HEK293 (cell line): ENCODE results near the gene C5AR2.

Experiments
- CTCF ChIA-PET: fragments of 350-600 bp; formaldehyde crosslinking; extraction: SDS; loops from one replicate; lab custom pipeline; 2021; ENCODE audit warnings: antibody characterized with exemption; lab: Yijun Ruan, JAX
- POLR2A ChIA-PET: fragments of 300-600 bp; formaldehyde crosslinking; extraction: SDS; loops from one replicate; lab custom pipeline; 2020; ENCODE audit warnings: antibody characterized with exemption, inconsistent platforms; lab: Yijun Ruan, JAX
- H3K27ac ChIP-seq: fragments of 200-500 bp; sonication (Bioruptor generic); 2 replicates; pipeline ENCODE4 v1.5.1; 2014; ENCODE audit warnings: low read depth, low read length, control low read depth, inconsistent platforms; ENCODE audit errors: extremely low read depth
- H3K36me3 ChIP-seq, 2 experiments: fragments of 200-500 bp in 1 of 2; sonication (Bioruptor generic) in 1 of 2; 1 replicate in 1 of 2; 2 replicates in 1 of 2; pipeline ENCODE4 v1.5.1; 2014 to 2017; ENCODE audit warnings: inconsistent platforms in 2 of 2, low read length in 2 of 2; ENCODE audit not compliant: control insufficient read depth in 2 of 2, insufficient read depth in 1 of 2
- H3K4me1 ChIP-seq: fragments of 200-500 bp; sonication (Bioruptor generic); 2 replicates; pipeline ENCODE4 v1.5.1; 2014; ENCODE audit warnings: mild to moderate bottlenecking, low read length, inconsistent platforms; ENCODE audit not compliant: control insufficient read depth, insufficient read depth
- H3K4me3 ChIP-seq: 2 replicates; pipeline ENCODE4 v1.5.1; 2011; ENCODE audit warnings: low read depth, mild to moderate bottlenecking, control low read depth, low read length, moderate library complexity
- H3K9me3 ChIP-seq: fragments of 200-500 bp; sonication (Bioruptor generic); 2 replicates; pipeline ENCODE4 v1.5.1; 2014; ENCODE audit warnings: low read depth, low read length, inconsistent platforms; ENCODE audit not compliant: control insufficient read depth, insufficient read depth
- EGR2 ChIP-seq: fragments of 450-650 bp; formaldehyde crosslinking; IDR thresholded peaks from 2 replicates; pipeline ENCODE4 v1.5.1; 2016; ENCODE audit warnings: low read depth, missing biosample characterization, missing genetic modification characterization
- GLIS1 ChIP-seq: fragments of 450-650 bp; formaldehyde crosslinking; IDR thresholded peaks from 2 replicates; pipeline ENCODE4 v1.5.1; 2016; ENCODE audit warnings: missing biosample characterization, missing genetic modification characterization
- HOXC10 ChIP-seq: sonication (generic); formaldehyde crosslinking; IDR thresholded peaks from 2 replicates; pipeline ENCODE4 v1.8.1; 2023; ENCODE audit warnings: mild to moderate bottlenecking, missing genetic modification reagents
- KLF17 ChIP-seq: fragments of 450-650 bp; formaldehyde crosslinking; IDR thresholded peaks from 2 replicates; pipeline ENCODE4 v1.5.1; 2016; ENCODE audit warnings: missing biosample characterization, missing genetic modification characterization
- KLF8 ChIP-seq: fragments of 450-650 bp; formaldehyde crosslinking; IDR thresholded peaks from 2 replicates; pipeline ENCODE4 v1.5.1; 2016; ENCODE audit warnings: missing biosample characterization, missing genetic modification characterization
- OSR2 ChIP-seq: fragments of 450-650 bp; formaldehyde crosslinking; IDR thresholded peaks from 2 replicates; pipeline ENCODE4 v1.5.1; 2016; ENCODE audit warnings: missing biosample characterization, missing genetic modification characterization
- YY1 ChIP-seq: fragments of 450-650 bp; formaldehyde crosslinking; IDR thresholded peaks from 2 replicates; pipeline ENCODE4 v1.5.1; 2018; ENCODE audit warnings: missing biosample characterization, missing genetic modification characterization
- ZEB2 ChIP-seq: fragments of 450-650 bp; formaldehyde crosslinking; IDR thresholded peaks from 2 replicates; pipeline ENCODE4 v1.5.1; 2016; ENCODE audit warnings: missing biosample characterization, missing genetic modification characterization
- ZNF112 ChIP-seq: fragments of 450-650 bp; formaldehyde crosslinking; IDR thresholded peaks from 2 replicates; pipeline ENCODE4 v1.5.0; 2017; ENCODE audit warnings: missing biosample characterization, missing genetic modification characterization
- ZNF24 ChIP-seq: fragments of 450-650 bp; formaldehyde crosslinking; IDR thresholded peaks from 2 replicates; pipeline ENCODE4 v1.5.1; 2016; ENCODE audit warnings: missing biosample characterization, missing genetic modification characterization
- ZNF280D ChIP-seq: fragments of 450-650 bp; formaldehyde crosslinking; IDR thresholded peaks from 2 replicates; pipeline ENCODE4 v1.5.1; 2016; ENCODE audit warnings: missing biosample characterization, missing genetic modification characterization
- ZNF548 ChIP-seq: fragments of 450-650 bp; formaldehyde crosslinking; IDR thresholded peaks from 2 replicates; pipeline ENCODE4 v1.5.1; 2016; ENCODE audit warnings: missing biosample characterization, missing genetic modification characterization
- ZNF549 ChIP-seq: fragments of 450-650 bp; IDR thresholded peaks from 2 replicates; pipeline ENCODE4 v1.5.1; 2018; ENCODE audit warnings: missing biosample characterization, missing genetic modification characterization, mild to moderate bottlenecking, inconsistent platforms, moderate library complexity
- ZNF560 ChIP-seq: fragments of 450-650 bp; formaldehyde crosslinking; IDR thresholded peaks from 2 replicates; pipeline ENCODE4 v1.5.1; 2017; ENCODE audit warnings: missing biosample characterization, missing genetic modification characterization, borderline replicate concordance
- ZNF623 ChIP-seq: fragments of 450-650 bp; formaldehyde crosslinking; IDR thresholded peaks from 2 replicates; pipeline ENCODE4 v1.5.1; 2016; ENCODE audit warnings: missing biosample characterization, missing genetic modification characterization
- ZNF658 ChIP-seq: fragments of 450-650 bp; formaldehyde crosslinking; IDR thresholded peaks from 2 replicates; pipeline ENCODE4; 2016; ENCODE audit warnings: missing biosample characterization, missing genetic modification characterization
- ZNF692 ChIP-seq: fragments of 450-650 bp; formaldehyde crosslinking; IDR thresholded peaks from 2 replicates; pipeline ENCODE4 v1.5.1; 2016; ENCODE audit warnings: missing biosample characterization, missing genetic modification characterization
- ZNF777 ChIP-seq: fragments of 450-650 bp; formaldehyde crosslinking; IDR thresholded peaks from 2 replicates; pipeline ENCODE4 v1.5.1; 2017; ENCODE audit warnings: missing biosample characterization, missing genetic modification characterization, borderline replicate concordance
- ZNF791 ChIP-seq: fragments of 450-650 bp; formaldehyde crosslinking; IDR thresholded peaks from 2 replicates; pipeline ENCODE4 v1.5.1; 2016; ENCODE audit warnings: missing biosample characterization, missing genetic modification characterization
- ZSCAN23 ChIP-seq: fragments of 450-650 bp; formaldehyde crosslinking; IDR thresholded peaks from 2 replicates; pipeline ENCODE4 v1.5.1; 2016; ENCODE audit warnings: missing biosample characterization, missing genetic modification characterization
- TF ChIP-seq, protein P1 (sequence below): sonication (generic); formaldehyde crosslinking; IDR thresholded peaks from 2 replicates; pipeline ENCODE4 v1.8.1; 2022; ENCODE audit warnings: mild to moderate bottlenecking, moderate library complexity, missing genetic modification reagents
- TF ChIP-seq, protein P2 (sequence below): fragments of 450-650 bp; formaldehyde crosslinking; IDR thresholded peaks from 2 replicates; pipeline ENCODE4 v1.5.1; 2016; ENCODE audit warnings: missing biosample characterization, missing genetic modification characterization
- TF ChIP-seq, protein P3 (sequence below): fragments of 450-650 bp; formaldehyde crosslinking; IDR thresholded peaks from 2 replicates; pipeline ENCODE4 v1.5.1; 2016; ENCODE audit warnings: missing biosample characterization, missing genetic modification characterization, borderline replicate concordance

C5AR2 gene

DNA sequence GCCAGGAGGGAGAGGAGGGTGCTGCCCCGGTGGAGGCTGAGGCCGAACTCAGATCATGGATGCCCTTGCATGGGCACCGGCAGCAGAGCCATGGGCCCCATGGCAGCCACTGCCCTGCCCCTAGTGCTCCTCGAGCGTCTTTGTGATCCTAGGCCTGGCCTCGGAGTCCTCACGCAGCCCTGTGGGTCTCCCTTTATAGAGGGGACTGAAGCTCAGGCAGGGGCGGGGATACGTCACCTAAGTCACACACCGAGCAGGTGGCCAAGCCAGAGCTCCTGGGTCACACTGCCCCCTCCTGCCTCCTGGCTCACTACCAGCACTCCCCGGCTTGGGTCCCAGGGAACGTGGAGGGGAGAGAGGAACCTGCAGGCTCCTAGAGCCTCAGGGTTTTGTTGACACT lies 45.8 kb downstream of the C5AR2 start:
- Histone ChIP-seq H3K36me3 (peaks cover 17 to 89% of the 10 kb centered on the region in 2 experiments), H3K27ac (no peak overlapping the region), H3K9me3 (no peaks in the 10 kb centered on the region), H3K4me1 (no peaks in the 10 kb centered on the region), H3K4me3 (no peak overlapping the region)
- POLR2A ChIA-PET, result interaction anchor here (1.5 kb wide), 1 partner anchor 29 kb away, joined by 4 read pairs; the partner anchor contains the start of gene DHX34
- TF ChIP-seq ZNF658 (tag by site-specific recombination), result no peak
- no peak for TF ChIP-seq YY1 (tag by site-specific recombination)
- TF ChIP-seq EGR2 (tag by site-specific recombination), result no peak
- TF ChIP-seq, protein P1, sequence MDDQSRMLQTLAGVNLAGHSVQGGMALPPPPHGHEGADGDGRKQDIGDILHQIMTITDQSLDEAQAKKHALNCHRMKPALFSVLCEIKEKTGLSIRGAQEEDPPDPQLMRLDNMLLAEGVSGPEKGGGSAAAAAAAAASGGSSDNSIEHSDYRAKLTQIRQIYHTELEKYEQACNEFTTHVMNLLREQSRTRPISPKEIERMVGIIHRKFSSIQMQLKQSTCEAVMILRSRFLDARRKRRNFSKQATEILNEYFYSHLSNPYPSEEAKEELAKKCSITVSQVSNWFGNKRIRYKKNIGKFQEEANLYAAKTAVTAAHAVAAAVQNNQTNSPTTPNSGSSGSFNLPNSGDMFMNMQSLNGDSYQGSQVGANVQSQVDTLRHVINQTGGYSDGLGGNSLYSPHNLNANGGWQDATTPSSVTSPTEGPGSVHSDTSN (CRISPR knock-in tag), result no peak
- no peak for TF ChIP-seq ZNF692
- TF ChIP-seq, protein P2, sequence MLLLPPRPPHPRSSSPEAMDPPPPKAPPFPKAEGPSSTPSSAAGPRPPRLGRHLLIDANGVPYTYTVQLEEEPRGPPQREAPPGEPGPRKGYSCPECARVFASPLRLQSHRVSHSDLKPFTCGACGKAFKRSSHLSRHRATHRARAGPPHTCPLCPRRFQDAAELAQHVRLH (tag by site-specific recombination), result no peak
- TF ChIP-seq OSR2 (tag by site-specific recombination), result no peak
- no peak for TF ChIP-seq ZNF623 (tag by site-specific recombination)
- TF ChIP-seq KLF17 (tag by site-specific recombination), result no peak
- TF ChIP-seq ZNF791 (tag by site-specific recombination), result no peak
- no peak for TF ChIP-seq ZNF112
- CTCF ChIA-PET, result interaction anchor here (0.9 to 2.0 kb wide), 4 partner anchors 9 to 29 kb away, joined by 3 to 8 read pairs (median 3); partner anchors contain the start of gene DHX34

DNA sequence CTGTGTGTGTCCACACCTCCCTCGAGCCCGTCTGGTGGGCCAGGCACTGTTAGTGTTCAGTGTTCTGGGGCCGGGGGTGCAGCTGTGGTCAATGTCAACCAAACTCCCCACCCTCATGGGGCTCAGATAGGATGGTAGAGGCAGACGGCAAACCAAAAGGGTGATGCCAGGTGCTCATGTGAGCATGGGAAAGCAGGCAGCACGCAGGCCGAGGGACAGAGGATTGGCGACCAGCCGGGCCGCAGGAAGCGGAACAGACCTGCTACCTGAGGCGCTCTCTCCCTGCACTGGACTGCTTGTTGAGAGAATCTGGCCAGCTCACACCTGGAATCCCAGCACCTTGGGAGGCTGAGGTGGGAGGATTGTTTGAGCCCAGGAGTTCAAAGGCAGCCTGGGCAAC lies 46.3 kb downstream of the C5AR2 start:
- H3K4me1 ChIP-seq, result no peaks in the 10 kb centered on the region; the same call in 1 of the 2 replicates
- no peak for TF ChIP-seq ZNF280D
- TF ChIP-seq ZSCAN23 (tag by site-specific recombination), result no peak
- TF ChIP-seq KLF8 (tag by site-specific recombination), result no peak
- TF ChIP-seq ZEB2 (tag by site-specific recombination), result no peak
- no peak for TF ChIP-seq ZNF777 (tag by site-specific recombination)
- TF ChIP-seq GLIS1 (tag by site-specific recombination), result no peak
- TF ChIP-seq ZNF24 (tag by site-specific recombination), result no peak
- no peak for TF ChIP-seq ZNF560 (tag by site-specific recombination)
- no peak for TF ChIP-seq HOXC10 (CRISPR knock-in tag)
- TF ChIP-seq ZNF549 (tag by site-specific recombination), result no peak
- TF ChIP-seq, protein P3, sequence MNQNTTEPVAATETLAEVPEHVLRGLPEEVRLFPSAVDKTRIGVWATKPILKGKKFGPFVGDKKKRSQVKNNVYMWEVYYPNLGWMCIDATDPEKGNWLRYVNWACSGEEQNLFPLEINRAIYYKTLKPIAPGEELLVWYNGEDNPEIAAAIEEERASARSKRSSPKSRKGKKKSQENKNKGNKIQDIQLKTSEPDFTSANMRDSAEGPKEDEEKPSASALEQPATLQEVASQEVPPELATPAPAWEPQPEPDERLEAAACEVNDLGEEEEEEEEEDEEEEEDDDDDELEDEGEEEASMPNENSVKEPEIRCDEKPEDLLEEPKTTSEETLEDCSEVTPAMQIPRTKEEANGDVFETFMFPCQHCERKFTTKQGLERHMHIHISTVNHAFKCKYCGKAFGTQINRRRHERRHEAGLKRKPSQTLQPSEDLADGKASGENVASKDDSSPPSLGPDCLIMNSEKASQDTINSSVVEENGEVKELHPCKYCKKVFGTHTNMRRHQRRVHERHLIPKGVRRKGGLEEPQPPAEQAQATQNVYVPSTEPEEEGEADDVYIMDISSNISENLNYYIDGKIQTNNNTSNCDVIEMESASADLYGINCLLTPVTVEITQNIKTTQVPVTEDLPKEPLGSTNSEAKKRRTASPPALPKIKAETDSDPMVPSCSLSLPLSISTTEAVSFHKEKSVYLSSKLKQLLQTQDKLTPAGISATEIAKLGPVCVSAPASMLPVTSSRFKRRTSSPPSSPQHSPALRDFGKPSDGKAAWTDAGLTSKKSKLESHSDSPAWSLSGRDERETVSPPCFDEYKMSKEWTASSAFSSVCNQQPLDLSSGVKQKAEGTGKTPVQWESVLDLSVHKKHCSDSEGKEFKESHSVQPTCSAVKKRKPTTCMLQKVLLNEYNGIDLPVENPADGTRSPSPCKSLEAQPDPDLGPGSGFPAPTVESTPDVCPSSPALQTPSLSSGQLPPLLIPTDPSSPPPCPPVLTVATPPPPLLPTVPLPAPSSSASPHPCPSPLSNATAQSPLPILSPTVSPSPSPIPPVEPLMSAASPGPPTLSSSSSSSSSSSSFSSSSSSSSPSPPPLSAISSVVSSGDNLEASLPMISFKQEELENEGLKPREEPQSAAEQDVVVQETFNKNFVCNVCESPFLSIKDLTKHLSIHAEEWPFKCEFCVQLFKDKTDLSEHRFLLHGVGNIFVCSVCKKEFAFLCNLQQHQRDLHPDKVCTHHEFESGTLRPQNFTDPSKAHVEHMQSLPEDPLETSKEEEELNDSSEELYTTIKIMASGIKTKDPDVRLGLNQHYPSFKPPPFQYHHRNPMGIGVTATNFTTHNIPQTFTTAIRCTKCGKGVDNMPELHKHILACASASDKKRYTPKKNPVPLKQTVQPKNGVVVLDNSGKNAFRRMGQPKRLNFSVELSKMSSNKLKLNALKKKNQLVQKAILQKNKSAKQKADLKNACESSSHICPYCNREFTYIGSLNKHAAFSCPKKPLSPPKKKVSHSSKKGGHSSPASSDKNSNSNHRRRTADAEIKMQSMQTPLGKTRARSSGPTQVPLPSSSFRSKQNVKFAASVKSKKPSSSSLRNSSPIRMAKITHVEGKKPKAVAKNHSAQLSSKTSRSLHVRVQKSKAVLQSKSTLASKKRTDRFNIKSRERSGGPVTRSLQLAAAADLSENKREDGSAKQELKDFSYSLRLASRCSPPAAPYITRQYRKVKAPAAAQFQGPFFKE (tag by site-specific recombination), result no peak
- no peak for TF ChIP-seq ZNF548 (tag by site-specific recombination)

More for the DNA sequence above, 46.3 kb downstream of the C5AR2 start:
- Histone ChIP-seq H3K36me3 (peaks cover 17 to 85% of the 10 kb centered on the region in 2 experiments), H3K9me3 (no peaks in the 10 kb centered on the region), H3K4me3 (no peak overlapping the region), H3K27ac (no peak overlapping the region)
- POLR2A ChIA-PET, result no interaction called here
- CTCF ChIA-PET, result interaction anchor here (0.9 to 2.0 kb wide), 5 partner anchors 10 to 854 kb away, joined by 3 to 8 read pairs (median 3); partner anchors contain the start of gene DHX34
